ENCODE results near the gene NACC2. TPM values are rescaled to one million over a fixed set of nuclear protein-coding genes. Genes with fewer than 3 reads are reported as not detected.

The NACC2 gene
- total and polyA plus RNA-seq, 10 of the 15 experiments (the other 5 are each of a cell fraction or from before 2014, with no cell fraction given): 0.66 to 14.7 (median 3.5) TPM

GRCh38 chr9:136122425-136123383 lies 27.6 kb upstream of the NACC2 start (continued):
- TF ChIP-seq SREBF2 (IDR thresholded peaks at IDR 0.05; ENCODE audit: low read length) (no peak), EED (IDR thresholded peaks at IDR 0.05; ENCODE audit: low read depth) (no peak), MXI1 (IDR thresholded peaks at IDR 0.05; ENCODE audit: low read depth, low read length) (no peak), HSF1 (IDR thresholded peaks at IDR 0.05; ENCODE audit: low read depth, low read length) (0 out of 2 replicates have a peak, but pooled peaks have one; percentile 32), E2F8 (IDR thresholded peaks at IDR 0.05; ENCODE audit: low read depth, partially characterized antibody) (no peak), SMAD1 (IDR thresholded peaks at IDR 0.05; ENCODE audit: low read depth, partially characterized antibody) (no peak), HCFC1 (IDR thresholded peaks at IDR 0.05; ENCODE audit: low read length) (0 out of 2 replicates have a peak, but pooled peaks have one; percentile 16), RB1 (IDR thresholded peaks at IDR 0.05; ENCODE audit: borderline replicate concordance) (peak; percentile 74; the same call in 1 of the 2 replicates)

All from GM12878 (cell line).